H1 (cell line): ENCODE measurements around the gene OTOS. TPM values are rescaled to one million over a fixed set of nuclear protein-coding genes. Genes with fewer than 3 reads are reported as not detected.

Experiments used
- CTCF ChIA-PET: fragments of 300-600 bp; sonication (Branson Sonifier 250); formaldehyde crosslinking; loops from one replicate; lab custom pipeline; 2021; ENCODE audit not compliant: partially characterized antibody; lab: Charles Lee
- POLR2A ChIA-PET: fragments of 300-600 bp; sonication (Branson Sonifier 250); formaldehyde crosslinking; loops from one replicate; lab custom pipeline; 2021; ENCODE audit warnings: inconsistent platforms; ENCODE audit not compliant: partially characterized antibody; lab: Charles Lee
- DNase-seq, 2 experiments: peaks; one replicate each; pipeline versions ENCODE4 v3.0.0 to v3.0.0-alpha.2; 2010 to 2022; ENCODE audit warnings: low spot score in 2 of 2, low read depth in 1 of 2, mixed read lengths in 1 of 2
- FAIRE-seq: peaks from 2 replicates; lab custom pipeline; 2011; peaks lifted over from hg19 to GRCh38; lab: Jason Lieb, UNC
- H2AFZ ChIP-seq: 2 replicates; pipeline ENCODE4 v1.8.1; 2012; ENCODE audit warnings: low read length, inconsistent platforms
- H2AK5ac ChIP-seq: 2 replicates; pipeline ENCODE4 v1.6.1; 2013; ENCODE audit warnings: low read depth, low read length
- H2BK120ac ChIP-seq: replicated peaks from 2 replicates; pipeline ENCODE3; 2013; ENCODE audit warnings: low read depth, low read length, inconsistent platforms
- H2BK12ac ChIP-seq: 2 replicates; pipeline ENCODE4 v1.6.1; 2013; ENCODE audit warnings: low read depth, low read length
- H2BK15ac ChIP-seq: 2 replicates; pipeline ENCODE4 v1.6.1; 2013; ENCODE audit warnings: low read length
- H2BK20ac ChIP-seq: 2 replicates; pipeline ENCODE4 v1.6.1; 2013; ENCODE audit warnings: low read length
- H2BK5ac ChIP-seq: 2 replicates; pipeline ENCODE4 v1.6.1; 2013; ENCODE audit warnings: low read depth, low read length
- H3K14ac ChIP-seq: 2 replicates; pipeline ENCODE4 v1.6.1; 2013; ENCODE audit warnings: inconsistent platforms; ENCODE audit not compliant: insufficient read length
- H3K18ac ChIP-seq: 2 replicates; pipeline ENCODE4 v1.6.1; 2013; ENCODE audit warnings: low read length; ENCODE audit errors: extremely low read depth
- H3K23ac ChIP-seq: 2 replicates; pipeline ENCODE4 v1.6.1; 2013; ENCODE audit warnings: inconsistent platforms; ENCODE audit not compliant: insufficient read length
- H3K23me2 ChIP-seq: 2 replicates; pipeline ENCODE4 v1.6.1; 2013; ENCODE audit warnings: low read depth, low read length
- H3K27ac ChIP-seq: 2 replicates; pipeline ENCODE4 v1.6.1; 2011; ENCODE audit warnings: low read depth, low read length, inconsistent platforms
- H3K27me3 ChIP-seq, 4 experiments: replicated peaks in 1 of 4; 1 replicate in 1 of 4; 2 replicates in 3 of 4; pipeline versions ENCODE4 v1.6.1 to v1.8.1; 2011 to 2013; ENCODE audit warnings: low read length in 3 of 4, mild to moderate bottlenecking in 3 of 4, inconsistent platforms in 2 of 4, mixed read lengths in 2 of 4, moderate library complexity in 1 of 4; ENCODE audit not compliant: control insufficient read depth in 3 of 4, insufficient read depth in 3 of 4; ENCODE audit errors: extremely low read depth in 1 of 4
- H3K36me3 ChIP-seq, 4 experiments: 2 replicates each; pipeline versions ENCODE4 v1.6.1 to v1.8.1; 2011 to 2013; ENCODE audit warnings: mild to moderate bottlenecking in 4 of 4, low read length in 3 of 4, moderate library complexity in 2 of 4, control low read depth in 1 of 4, inconsistent platforms in 1 of 4; ENCODE audit not compliant: insufficient read depth in 4 of 4, control insufficient read depth in 2 of 4
- H3K4ac ChIP-seq: replicated peaks from 2 replicates; pipeline ENCODE3; 2013; ENCODE audit warnings: low read length, low read depth, mixed read lengths, inconsistent platforms; ENCODE audit not compliant: insufficient read length
- H3K4me1 ChIP-seq, 4 experiments: replicated peaks in 1 of 4; 1 replicate in 1 of 4; 2 replicates in 3 of 4; pipeline versions ENCODE4 v1.6.1 to v1.8.1; 2011 to 2013; ENCODE audit warnings: low read length in 3 of 4, inconsistent platforms in 2 of 4, mixed read lengths in 1 of 4; ENCODE audit not compliant: insufficient read depth in 4 of 4, control insufficient read depth in 3 of 4
- H3K4me2 ChIP-seq, 2 experiments: 2 replicates each; pipeline versions ENCODE4 v1.6.1 to v1.8.1; 2011 to 2013; ENCODE audit warnings: low read depth in 2 of 2, low read length in 2 of 2, control low read depth in 1 of 2, inconsistent platforms in 1 of 2, mild to moderate bottlenecking in 1 of 2; ENCODE audit not compliant: insufficient read depth in 1 of 2
- H3K4me3 ChIP-seq, 4 experiments: fragments of 200-600, 300-600 bp in 1 of 4; sonication (generic), shearing (Covaris generic), sonication (Bioruptor Twin) in 1 of 4; 2 replicates each; pipeline versions ENCODE4 v1.5.1 to v1.8.1; 2011 to 2016; ENCODE audit warnings: low read length in 4 of 4, low read depth in 3 of 4, control low read depth in 2 of 4, inconsistent platforms in 2 of 4, mild to moderate bottlenecking in 2 of 4, mixed read lengths in 1 of 4, moderate library complexity in 1 of 4; ENCODE audit not compliant: insufficient read depth in 2 of 4; ENCODE audit errors: extremely low read depth in 1 of 4
- H3K56ac ChIP-seq: replicated peaks from 2 replicates; pipeline ENCODE3; 2013; ENCODE audit warnings: low read depth, mild to moderate bottlenecking, mixed read lengths, low read length, inconsistent platforms; ENCODE audit not compliant: insufficient read length
- H3K79me1 ChIP-seq: 2 replicates; pipeline ENCODE4 v1.6.1; 2013; ENCODE audit warnings: low read depth, low read length, control low read depth
- H3K79me2 ChIP-seq, 2 experiments: 2 replicates each; pipeline versions ENCODE4 v1.6.1 to v1.8.1; 2012 to 2013; ENCODE audit warnings: low read length in 2 of 2, mild to moderate bottlenecking in 2 of 2, inconsistent platforms in 1 of 2; ENCODE audit not compliant: insufficient read depth in 2 of 2, control insufficient read depth in 1 of 2
- H3K9ac ChIP-seq, 4 experiments: replicated peaks in 1 of 4; 1 replicate in 1 of 4; 2 replicates in 3 of 4; pipeline versions ENCODE4 v1.6.1 to v1.8.1; 2011 to 2013; ENCODE audit warnings: low read depth in 3 of 4, low read length in 3 of 4, control low read depth in 2 of 4, mild to moderate bottlenecking in 2 of 4, moderate library complexity in 2 of 4, inconsistent platforms in 1 of 4; ENCODE audit errors: extremely low read depth in 1 of 4
- H3K9me3 ChIP-seq, 2 experiments: 2 replicates each; pipeline versions ENCODE4 v1.6.1 to v1.8.1; 2012 to 2013; ENCODE audit warnings: mild to moderate bottlenecking in 2 of 2, moderate library complexity in 2 of 2, control low read depth in 1 of 2, inconsistent platforms in 1 of 2, low read depth in 1 of 2, low read length in 1 of 2, mixed read lengths in 1 of 2; ENCODE audit not compliant: insufficient read depth in 2 of 2
- H4K20me1 ChIP-seq, 2 experiments: replicated peaks in 1 of 2; 2 replicates each; pipeline versions ENCODE3 to v1.8.1; 2011 to 2013; ENCODE audit warnings: inconsistent platforms in 2 of 2, low read length in 2 of 2, mild to moderate bottlenecking in 1 of 2; ENCODE audit not compliant: insufficient read depth in 2 of 2, control insufficient read depth in 1 of 2
- H4K5ac ChIP-seq: 2 replicates; pipeline ENCODE4 v1.6.1; 2013; ENCODE audit warnings: low read length, low read depth, mixed read lengths, inconsistent platforms; ENCODE audit not compliant: insufficient read length
- H4K8ac ChIP-seq: 2 replicates; pipeline ENCODE4 v1.8.0; 2013; ENCODE audit warnings: mild to moderate bottlenecking, moderate library complexity, low read length, inconsistent platforms; ENCODE audit not compliant: insufficient read depth; ENCODE audit errors: extremely low read depth
- H4K91ac ChIP-seq: replicated peaks from 2 replicates; pipeline ENCODE3; 2013; ENCODE audit warnings: low read length, mixed read lengths, inconsistent platforms; ENCODE audit not compliant: insufficient read length
- BRCA1 ChIP-seq: IDR thresholded peaks from 2 replicates; pipeline ENCODE4 v1.6.1; 2012; ENCODE audit warnings: low read depth, low read length, improper control_type of control experiment
- EP300 ChIP-seq, 2 experiments: IDR thresholded peaks; 1 replicate in 1 of 2; 2 replicates in 1 of 2; pipeline ENCODE4 v1.6.1; 2011 to 2012; ENCODE audit warnings: low read depth in 2 of 2, low read length in 2 of 2, mild to moderate bottlenecking in 2 of 2, borderline replicate concordance in 1 of 2, inconsistent platforms in 1 of 2, moderate library complexity in 1 of 2
- SAP30 ChIP-seq: fragments of 300-600 bp; sonication (generic); IDR thresholded peaks from 2 replicates; pipeline ENCODE4 v1.7.1; 2012; ENCODE audit warnings: low read length, moderate library complexity, mild to moderate bottlenecking, inconsistent platforms; ENCODE audit not compliant: insufficient read depth, insufficient replicate concordance
- WGBS, 2 experiments: shearing (Covaris generic) in 1 of 2; methylation state at CpG; one replicate each; pipeline versions ENCODE4 v1.1.6 to v1.1.7; 2013 to 2015; ENCODE audit warnings: low lambda C conversion rate in 2 of 2, mixed read lengths in 2 of 2, inconsistent platforms in 1 of 2, low coverage in 1 of 2, missing lambda C conversion rate in 1 of 2; ENCODE audit not compliant: insufficient replicate concordance in 2 of 2, insufficient coverage in 1 of 2, insufficient read length in 1 of 2; ENCODE audit errors: extremely low coverage in 1 of 2, missing lambda C conversion rate in 1 of 2; 5-methylcytosine and 5-hydroxymethylcytosine counted together
- polyA plus RNA-seq, 7 experiments: library from polyadenylated mRNA; depleted of rRNA in 3 of 7; stranded (reverse) in 5 of 7; unstranded in 2 of 7; fragments of >200 nt in 5 of 7; fragments of 200-250 nt in 2 of 7; gene quantifications; 1 replicate in 5 of 7; 2 replicates in 1 of 7; 4 replicates in 1 of 7; pipeline versions ENCODE4 v1.2.1 to v1.2.3, GENCODE V29; 2011 to 2013; ENCODE audit warnings: missing spikeins in 2 of 7, mixed read lengths in 2 of 7
- total RNA-seq: library from RNA; stranded (reverse); fragmentation: NEBNext Ultra II Directional; extraction: Animal tissue kit (Norgen Biotek cat#: 25700); gene quantifications from 2 replicates; pipeline ENCODE4 v1.2.1, GENCODE V29; 2021

OTOS gene
- total and polyA plus RNA-seq, 2 of the 8 experiments (the other 6 are each of a cell fraction or from before 2014, with no cell fraction given), result 0.17 TPM; not detected in 1

GRCh38 chr2:240155048-240155744 lies 14.7 kb upstream of the OTOS start:
- Histone ChIP-seq H2BK15ac (no peak overlapping the region), H2BK12ac (no peak overlapping the region), H2BK5ac (no peak overlapping the region), H3K14ac (no peak overlapping the region), H3K4ac (no peak overlapping the region), H3K9ac (no peak overlapping the region), H2AFZ (no peak overlapping the region), H3K56ac (no peak overlapping the region), H3K23me2 (no peaks in the 10 kb centered on the region), H3K4me2 (no peak overlapping the region), H2BK120ac (no peak overlapping the region), H3K36me3 (no peaks in the 10 kb centered on the region), H3K9me3 (no peaks in the 10 kb centered on the region), H4K5ac (no peak overlapping the region), H3K23ac (no peak overlapping the region), H3K18ac (no peak overlapping the region), H3K4me3 (no peak overlapping the region), H2AK5ac (no peak overlapping the region), H4K20me1 (no peaks in the 10 kb centered on the region), H3K27ac (no peak overlapping the region), H3K79me2 (no peaks in the 10 kb centered on the region), H3K4me1 (peaks cover 0 to 9% (median 0%) of the 10 kb centered on the region in 4 experiments; a peak in 4 of 7 replicates), H4K8ac (no peak overlapping the region), H3K27me3 (peaks cover 0 to 10% (median 4%) of the 10 kb centered on the region in 4 experiments; a peak in 3 of 7 replicates), H3K79me1 (no peaks in the 10 kb centered on the region), H4K91ac (no peak overlapping the region), H2BK20ac (no peak overlapping the region)
- ChIA-PET CTCF (interaction anchor here (0.7 kb wide), 1 partner anchor 12 kb away, joined by 3 read pairs; no protein-coding TSS in a partner anchor), POLR2A (no interaction called here)
- FAIRE-seq, result no peak
- WGBS, 2 experiments, result 93% methylated on average over 16 of the region's 17 CpGs; no CpG with 5 or more reads in 1 of the 2 experiments
- no peak for DNase-seq
- TF ChIP-seq BRCA1, result no peak
- TF ChIP-seq SAP30, result no peak
- no peak for TF ChIP-seq EP300 (IDR thresholded peaks at IDR 0.05; ENCODE audit: borderline replicate concordance in 1 of 2, low read depth in 2 of 2, low read length in 2 of 2)
